Activated naive CD8-positive, alpha-beta T cell treated with anti-CD3 and anti-CD28 coated beads for 36 hours (primary cell): Measurements from ENCODE around the gene BROX. TPM values are rescaled to one million over a fixed set of nuclear protein-coding genes. Genes with fewer than 3 reads are reported as not detected.
"Not testable (repeated sequence)": the region's sequence is repeated elsewhere in the genome, so short reads cannot be mapped to it uniquely, and the experiment has no call there.

Source experiments
- DNase-seq: peaks from one replicate; pipeline ENCODE4 v3.0.0; 2021
- H3K27ac Mint-ChIP-seq: one replicate; pipeline ENCODE4 v1.8.0; 2022; ENCODE audit warnings: mild to moderate bottlenecking, moderate library complexity, mixed read lengths
- H3K27me3 Mint-ChIP-seq: one replicate; pipeline ENCODE4 v1.8.0; 2022; ENCODE audit warnings: mild to moderate bottlenecking, mixed read lengths
- H3K36me3 Mint-ChIP-seq: one replicate; pipeline ENCODE4 v1.8.0; 2021; ENCODE audit warnings: mild to moderate bottlenecking, mixed read lengths
- H3K4me1 Mint-ChIP-seq: one replicate; pipeline ENCODE4 v1.8.0; 2021; ENCODE audit warnings: mixed read lengths
- H3K4me3 Mint-ChIP-seq: one replicate; pipeline ENCODE4 v1.8.0; 2022; ENCODE audit warnings: mild to moderate bottlenecking, moderate library complexity, mixed read lengths
- H3K9me3 Mint-ChIP-seq: one replicate; pipeline ENCODE4 v1.8.0; 2022; ENCODE audit warnings: mixed read lengths
- total RNA-seq, 2 experiments: library from RNA; stranded (reverse); gene quantifications; one replicate each; pipeline ENCODE4 v1.2.3, GENCODE V29; 2021

The BROX gene
- total RNA-seq, 2 experiments from 2014 or later, result 36.7 to 37.6 TPM

GRCh38 chr1:222750651-222751050 is 38.3 kb downstream of the BROX start:
- no peaks in the 10 kb centered on the region for H3K9me3 Mint-ChIP-seq
- H3K36me3 Mint-ChIP-seq, result no peaks in the 10 kb centered on the region
- H3K4me3 Mint-ChIP-seq, result no peak overlapping the region

GRCh38 chr1:222751255-222751654 is 38.9 kb downstream of the BROX start:
- Mint-ChIP-seq H3K27ac (no peak overlapping the region), H3K27me3 (no peaks in the 10 kb centered on the region), H3K9me3 (no peaks in the 10 kb centered on the region), H3K4me3 (no peak overlapping the region), H3K36me3 (no peaks in the 10 kb centered on the region), H3K4me1 (no peaks in the 10 kb centered on the region)
- DNase-seq, result no peak

More at GRCh38 chr1:222750651-222751050, 38.3 kb downstream of the BROX start:
- Mint-ChIP-seq H3K27me3 (no peaks in the 10 kb centered on the region), H3K27ac (no peak overlapping the region), H3K4me1 (no peaks in the 10 kb centered on the region)
- no peak for DNase-seq

DNA sequence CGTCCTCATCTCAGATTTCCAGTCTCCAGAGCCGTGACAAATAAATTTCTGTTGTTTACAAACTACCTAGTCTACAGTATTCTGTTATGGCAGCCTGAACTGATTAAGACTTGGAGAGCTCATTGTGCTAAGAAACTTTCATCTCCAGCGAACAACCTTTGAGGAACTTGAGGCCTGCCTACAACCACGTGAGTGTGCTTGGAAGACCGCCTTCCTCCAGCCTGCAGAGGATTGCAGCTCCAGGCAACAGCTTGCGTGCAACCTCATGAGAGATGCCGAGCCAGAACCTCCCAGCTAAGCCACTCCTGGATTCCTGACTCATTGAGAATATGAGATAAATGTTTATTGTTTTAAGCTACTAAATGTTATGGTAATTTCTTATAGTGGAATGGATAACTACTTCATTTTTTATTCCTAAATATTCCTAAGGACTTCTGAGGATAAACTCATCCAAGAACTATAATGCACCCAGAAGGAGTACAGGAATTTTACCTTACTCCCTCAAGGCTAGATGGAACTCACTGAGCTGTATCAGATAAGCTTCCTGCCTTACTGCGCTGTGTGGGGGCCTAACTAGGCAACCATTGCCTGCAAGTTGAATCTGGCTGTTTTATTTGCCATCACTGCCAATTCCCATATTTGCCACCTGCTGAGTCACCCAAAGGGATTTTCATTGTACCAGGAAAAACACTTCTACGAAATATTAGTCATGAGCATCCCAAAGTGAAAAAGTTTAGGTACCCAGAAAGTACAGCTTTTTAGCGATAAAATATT is 42.2 kb downstream of the BROX start:
- Mint-ChIP-seq H3K4me1 (no peaks in the 10 kb centered on the region), H3K4me3 (no peak overlapping the region), H3K27me3 (peaks cover 3% of the 10 kb centered on the region), H3K27ac (no peak overlapping the region), H3K9me3 (no peaks in the 10 kb centered on the region), H3K36me3 (no peaks in the 10 kb centered on the region)
- DNase-seq, result no peak

DNA sequence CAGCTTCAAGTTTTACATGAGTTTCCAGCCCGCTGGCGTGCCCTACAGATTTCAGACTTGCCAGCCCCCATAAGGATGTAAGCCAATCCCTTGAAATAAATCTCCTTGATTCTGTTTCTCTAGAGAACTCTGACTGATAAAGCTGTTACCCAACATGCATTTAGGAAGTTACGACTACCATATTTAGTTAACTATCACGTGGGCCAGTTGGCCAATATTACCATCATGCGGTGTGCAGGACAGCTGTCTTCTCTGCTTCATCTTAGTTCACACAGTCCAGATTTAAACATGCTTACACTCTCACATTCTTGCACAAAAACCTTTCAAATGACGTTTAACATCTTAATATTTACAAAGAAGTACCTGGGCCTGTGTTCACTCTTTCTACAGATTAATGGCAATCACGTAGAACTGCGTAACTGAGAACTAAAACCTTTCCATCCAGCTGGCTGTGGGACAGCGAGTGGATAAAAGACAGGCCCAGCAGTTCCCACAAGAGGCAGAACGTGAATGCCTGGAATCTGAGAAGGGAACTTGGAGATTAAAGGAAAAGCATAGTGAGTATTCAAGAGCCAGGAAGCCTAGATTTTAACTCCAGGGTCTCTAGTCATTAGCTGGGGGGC is 45.4 kb downstream of the BROX start:
- DNase-seq, result no peak
- Mint-ChIP-seq H3K36me3 (no peaks in the 10 kb centered on the region), H3K27me3 (peaks cover 11% of the 10 kb centered on the region), H3K4me1 (no peaks in the 10 kb centered on the region), H3K27ac (no peak overlapping the region), H3K9me3 (peaks cover 2% of the 10 kb centered on the region), H3K4me3 (no peak overlapping the region)

DNA sequence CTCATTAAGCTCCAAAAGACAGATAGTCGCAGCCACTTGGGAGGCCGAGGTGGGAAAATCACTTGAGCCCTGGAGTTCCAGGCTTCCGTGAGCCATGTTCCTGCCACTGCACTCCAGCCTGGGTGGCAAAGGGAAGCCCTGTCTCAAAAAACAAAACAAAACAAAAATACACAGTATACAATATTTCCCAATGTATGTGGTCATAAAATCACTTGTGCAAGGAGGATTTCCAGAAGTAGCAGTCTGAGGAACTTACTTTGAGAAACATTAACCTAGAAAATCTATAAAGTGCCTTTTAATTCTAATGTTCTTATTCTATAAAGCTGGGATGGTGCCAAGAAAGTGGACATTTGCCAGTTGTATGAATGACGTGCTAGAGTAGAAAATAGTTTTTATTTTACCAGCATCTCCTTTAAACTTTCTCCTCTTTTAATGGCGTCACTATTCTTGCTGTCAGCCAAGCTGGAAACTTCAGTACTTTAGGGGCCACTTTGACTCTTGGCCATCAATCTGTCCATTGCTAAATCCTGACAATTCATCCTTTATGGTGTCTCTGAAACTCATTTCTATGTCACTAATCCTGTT is 47.2 kb downstream of the BROX start:
- Mint-ChIP-seq H3K36me3 (no peaks in the 10 kb centered on the region), H3K4me3 (no peak overlapping the region), H3K27me3 (peaks cover 11% of the 10 kb centered on the region), H3K27ac (no peak overlapping the region), H3K9me3 (peaks cover 2% of the 10 kb centered on the region), H3K4me1 (no peaks in the 10 kb centered on the region)
- no peak for DNase-seq

GRCh38 chr1:222761083-222761482 is 48.7 kb downstream of the BROX start:
- no peak overlapping the region for H3K27ac Mint-ChIP-seq
- H3K9me3 Mint-ChIP-seq, result peaks cover 8% of the 10 kb centered on the region

GRCh38 chr1:222762178-222762577 is 49.8 kb downstream of the BROX start:
- peaks cover 15% of the 10 kb centered on the region for H3K27me3 Mint-ChIP-seq
- not testable (repeated sequence) for DNase-seq, H3K4me3 Mint-ChIP-seq, H3K27ac Mint-ChIP-seq, H3K36me3 Mint-ChIP-seq, H3K4me1 Mint-ChIP-seq
- H3K9me3 Mint-ChIP-seq, result peaks cover 10% of the 10 kb centered on the region

More at GRCh38 chr1:222761083-222761482, 48.7 kb downstream of the BROX start:
- peaks cover 15% of the 10 kb centered on the region for H3K27me3 Mint-ChIP-seq
- DNase-seq, result no peak
- H3K36me3 Mint-ChIP-seq, result no peaks in the 10 kb centered on the region
- no peak overlapping the region for H3K4me3 Mint-ChIP-seq
- no peaks in the 10 kb centered on the region for H3K4me1 Mint-ChIP-seq

DNA sequence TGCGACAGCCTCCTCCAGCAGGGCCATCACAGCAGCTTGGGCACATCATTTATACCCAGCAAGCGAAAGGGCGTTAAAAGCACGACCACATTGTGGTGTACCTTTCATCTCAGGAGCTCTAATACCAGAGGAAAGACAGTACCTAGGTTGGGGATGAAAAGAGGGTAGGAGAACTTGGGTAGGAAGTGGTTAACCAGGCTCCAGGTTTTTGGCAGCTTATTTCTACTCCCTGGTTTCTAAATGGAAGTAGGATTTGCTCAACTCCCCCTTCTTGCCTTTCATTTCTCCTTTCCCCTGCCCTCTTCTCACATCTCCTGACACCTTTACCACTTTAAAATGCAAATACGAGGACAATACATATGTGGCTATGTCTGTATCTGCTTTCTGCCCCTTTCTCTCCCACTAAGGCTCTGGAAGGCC is 54.8 kb downstream of the BROX start:
- Mint-ChIP-seq H3K27ac (no peak overlapping the region), H3K36me3 (peaks cover 6% of the 10 kb centered on the region), H3K27me3 (peaks cover 7% of the 10 kb centered on the region), H3K4me1 (peaks cover 7% of the 10 kb centered on the region), H3K9me3 (peaks cover 29% of the 10 kb centered on the region), H3K4me3 (no peak overlapping the region)
- no peak for DNase-seq

DNA sequence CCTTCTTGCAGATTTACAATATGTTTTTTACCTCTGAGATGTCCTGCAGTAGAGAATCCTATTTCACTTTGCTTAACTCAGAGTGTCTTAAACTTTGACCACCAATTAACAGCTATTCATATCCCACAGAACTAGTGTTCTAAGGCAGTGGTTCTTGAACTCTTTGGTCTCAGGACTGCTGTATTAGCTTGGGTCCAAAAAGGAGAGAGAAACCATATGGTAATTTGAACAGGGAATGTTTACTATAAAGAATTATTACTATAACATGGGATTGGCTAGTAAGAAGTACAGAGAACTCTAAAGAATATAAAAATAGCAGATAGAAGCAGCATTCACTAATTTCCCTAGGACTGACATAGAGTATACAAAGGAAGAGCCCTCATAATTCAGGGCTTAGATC is 56.2 kb downstream of the BROX start:
- H3K9me3 Mint-ChIP-seq, result peaks cover 29% of the 10 kb centered on the region
- no peak overlapping the region for H3K4me3 Mint-ChIP-seq
- peaks cover 4% of the 10 kb centered on the region for H3K27me3 Mint-ChIP-seq
- peaks cover 6% of the 10 kb centered on the region for H3K36me3 Mint-ChIP-seq
- no peak for DNase-seq
- no peak overlapping the region for H3K27ac Mint-ChIP-seq
- H3K4me1 Mint-ChIP-seq, result peaks cover 15% of the 10 kb centered on the region

- peaks cover 15% of the 10 kb centered on the region for H3K4me1 Mint-ChIP-seq
- H3K27me3 Mint-ChIP-seq, result peaks cover 4% of the 10 kb centered on the region
- H3K27ac Mint-ChIP-seq, result no peak overlapping the region
- peaks cover 6% of the 10 kb centered on the region for H3K36me3 Mint-ChIP-seq
- DNase-seq, result no peak
- peaks cover 29% of the 10 kb centered on the region for H3K9me3 Mint-ChIP-seq
- H3K4me3 Mint-ChIP-seq, result no peak overlapping the region
Observed at GRCh38 chr1:222769181-222769580, 56.8 kb downstream of the BROX start.

- no peak overlapping the region for H3K4me3 Mint-ChIP-seq
- no peak for DNase-seq
- H3K9me3 Mint-ChIP-seq, result peaks cover 29% of the 10 kb centered on the region
- H3K27ac Mint-ChIP-seq, result no peak overlapping the region
- peaks cover 15% of the 10 kb centered on the region for H3K4me1 Mint-ChIP-seq
- H3K27me3 Mint-ChIP-seq, result peaks cover 2% of the 10 kb centered on the region
- peaks cover 6% of the 10 kb centered on the region for H3K36me3 Mint-ChIP-seq
Observed at GRCh38 chr1:222769971-222770620, 57.7 kb downstream of the BROX start.

GRCh38 chr1:222772996-222773379 is 60.6 kb downstream of the BROX start:
- Mint-ChIP-seq H3K9me3 (peaks cover 17% of the 10 kb centered on the region), H3K27ac (no peak overlapping the region), H3K4me3 (no peak overlapping the region), H3K27me3 (no peaks in the 10 kb centered on the region), H3K4me1 (peaks cover 11% of the 10 kb centered on the region), H3K36me3 (peaks cover 6% of the 10 kb centered on the region)
- no peak for DNase-seq

DNA sequence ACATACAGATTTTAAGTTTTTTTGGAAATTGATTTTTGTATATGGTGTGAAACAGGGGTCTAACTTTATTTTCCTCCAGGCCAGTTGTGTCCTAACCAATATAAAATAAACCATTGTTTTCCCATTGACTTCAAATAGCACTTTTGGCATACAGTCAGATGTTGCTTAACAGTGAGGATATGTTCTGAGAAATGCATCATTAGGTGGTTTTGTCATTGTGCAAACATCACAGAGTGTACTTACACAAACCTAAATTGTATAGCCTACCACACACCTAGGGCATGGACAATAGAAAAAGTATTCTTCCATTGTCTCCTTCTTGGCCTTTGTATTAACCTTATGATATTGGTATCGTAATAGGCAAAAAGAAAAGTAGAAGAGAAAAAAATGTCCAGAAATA is 65.1 kb downstream of the BROX start:
- no peak for DNase-seq
- Mint-ChIP-seq H3K36me3 (no peaks in the 10 kb centered on the region), H3K9me3 (no peaks in the 10 kb centered on the region), H3K27ac (no peak overlapping the region), H3K4me1 (peaks cover 7% of the 10 kb centered on the region), H3K4me3 (no peak overlapping the region), H3K27me3 (peaks cover 8% of the 10 kb centered on the region)

DNA sequence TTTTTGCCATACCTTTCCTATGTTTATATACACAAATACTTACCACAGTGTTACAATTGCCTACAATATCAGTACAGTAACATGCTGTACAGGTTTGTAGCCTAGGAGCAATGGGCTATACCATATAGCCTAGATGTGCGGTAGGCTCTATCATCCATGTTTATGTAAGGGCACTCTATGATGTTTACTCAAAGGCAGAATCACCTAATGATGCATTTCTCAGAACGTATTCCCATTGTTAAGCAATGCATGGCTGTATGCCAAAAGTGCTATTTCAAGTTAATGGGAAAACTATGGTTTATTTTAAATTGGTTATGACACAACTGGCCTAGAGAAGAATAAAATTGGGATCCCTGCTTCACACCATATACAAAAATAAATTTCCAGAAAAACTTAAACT is 65.6 kb downstream of the BROX start:
- peaks cover 2% of the 10 kb centered on the region for H3K4me1 Mint-ChIP-seq
- no peak overlapping the region for H3K4me3 Mint-ChIP-seq
- DNase-seq, result no peak

DNA sequence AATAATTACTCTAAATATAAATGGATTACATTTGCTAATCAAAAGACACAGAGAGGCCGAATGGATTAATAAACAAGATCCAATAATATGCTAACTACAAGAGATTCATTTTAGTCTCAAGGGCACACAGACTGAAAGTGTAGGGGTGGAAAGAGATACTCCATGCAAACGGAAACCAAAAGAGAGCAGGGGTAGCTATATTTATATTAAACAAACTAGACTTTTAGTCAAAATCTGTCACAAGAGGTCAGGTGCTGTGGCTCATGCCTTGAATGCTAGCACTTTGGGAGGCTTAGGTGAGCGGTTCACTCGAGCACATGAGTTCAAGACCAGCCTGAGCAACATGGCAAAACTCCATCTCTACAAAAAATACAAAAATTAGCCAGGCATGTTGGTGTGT is 68.9 kb downstream of the BROX start:
- Mint-ChIP-seq H3K36me3 (no peaks in the 10 kb centered on the region), H3K4me1 (no peaks in the 10 kb centered on the region), H3K27ac (no peak overlapping the region), H3K27me3 (peaks cover 21% of the 10 kb centered on the region), H3K4me3 (no peak overlapping the region), H3K9me3 (no peaks in the 10 kb centered on the region)
- DNase-seq, result no peak

More for the DNA sequence above, 65.6 kb downstream of the BROX start:
- Mint-ChIP-seq H3K9me3 (no peaks in the 10 kb centered on the region), H3K36me3 (no peaks in the 10 kb centered on the region), H3K27ac (no peak overlapping the region), H3K27me3 (peaks cover 8% of the 10 kb centered on the region)
